ENCODE data around the gene CTRL. TPM values are rescaled to one million over a fixed set of nuclear protein-coding genes. Genes with fewer than 3 reads are reported as not detected.

The CTRL gene
- total and polyA plus RNA-seq, 3 donors from 2014 or later = 0.36 to 1.7 (median 0.62) TPM

- DNase-seq = no peak
- WGBS, 2 donors = 96 to 97% methylated on average over 18 to 19 of the region's 19 CpGs
- Histone ChIP-seq H3K4me1 (peaks cover 13% of the 10 kb centered on the region), H3K9me3 (no peaks in the 10 kb centered on the region), H3K27ac (no peak overlapping the region), H3K4me3 (no peak overlapping the region), H3K36me3 (ENCODE audit: low read depth, missing control alignments) (no peaks in the 10 kb centered on the region), H3K27me3 (no peaks in the 10 kb centered on the region)
- TF ChIP-seq POLR2A (IDR thresholded peaks at IDR 0.05) (no peak), CTCF (IDR thresholded peaks at IDR 0.05) (no peak)
- intact Hi-C loops (cut with DNase I; ENCODE audit: low total_unique reads) = no loop called here
These were observed 45.7 kb downstream of the CTRL start for GRCh38 chr16:67885976-67886375.

- intact Hi-C loops (cut with DNase I; ENCODE audit: low total_unique reads) = no loop called here
- Histone ChIP-seq H3K4me1 (peaks cover 10% of the 10 kb centered on the region), H3K27me3 (no peaks in the 10 kb centered on the region), H3K4me3 (no peak overlapping the region), H3K36me3 (ENCODE audit: low read depth, missing control alignments) (no peaks in the 10 kb centered on the region), H3K9me3 (no peaks in the 10 kb centered on the region), H3K27ac (no peak overlapping the region)
- no peak for DNase-seq
- WGBS, 2 donors = 88 to 95% methylated on average over 1 to 12 of the region's 12 CpGs
- TF ChIP-seq POLR2A (IDR thresholded peaks at IDR 0.05) (no peak), CTCF (IDR thresholded peaks at IDR 0.05) (no peak)
These were observed 46.1 kb downstream of the CTRL start for GRCh38 chr16:67885545-67885944.

DNA sequence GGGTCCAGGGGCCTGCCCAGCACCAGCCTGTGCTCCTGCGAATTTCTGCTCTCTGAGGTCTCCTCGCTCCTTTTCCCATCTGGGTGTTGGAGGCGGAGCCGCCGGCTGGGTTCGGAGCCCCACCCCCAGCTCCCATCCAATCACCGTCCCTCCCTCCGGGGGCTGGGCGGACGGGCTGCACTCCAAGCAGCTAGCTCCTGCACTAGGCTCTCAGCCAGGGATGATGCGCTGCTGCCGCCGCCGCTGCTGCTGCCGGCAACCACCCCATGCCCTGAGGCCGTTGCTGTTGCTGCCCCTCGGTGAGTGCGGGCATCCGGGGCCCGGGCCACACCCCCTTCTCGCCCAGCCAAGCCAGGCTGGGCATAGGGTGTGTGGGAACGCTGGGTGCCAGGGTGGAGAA lies 47.0 kb downstream of the CTRL start, which contains the start of gene NRN1L:
Gene NRN1L, plus strand, starts transcription at position 202 of the 400 bp plus-strand sequence. Its CDS starts 19 bp downstream, at position 221.
- Histone ChIP-seq H3K4me3 (no peak within 1 kb of the TSS), H3K9me3 (no peaks in the 10 kb centered on the region), H3K27me3 (no peaks in the 10 kb centered on the region), H3K36me3 (ENCODE audit: low read depth, missing control alignments) (no peaks in the 10 kb centered on the region), H3K27ac (peak within 1 kb of the TSS in 1 of 2 donors; percentile 10), H3K4me1 (peaks cover 10% of the 10 kb centered on the region)
- peak; percentile 93 for DNase-seq
- intact Hi-C loops (cut with DNase I; ENCODE audit: low total_unique reads) = no loop called here
- TF ChIP-seq POLR2A (IDR thresholded peaks at IDR 0.05) (no peak), CTCF (IDR thresholded peaks at IDR 0.05) (no peak)
- WGBS, 2 donors = 5 to 17% methylated on average over 10 to 18 of the region's 22 CpGs

DNA sequence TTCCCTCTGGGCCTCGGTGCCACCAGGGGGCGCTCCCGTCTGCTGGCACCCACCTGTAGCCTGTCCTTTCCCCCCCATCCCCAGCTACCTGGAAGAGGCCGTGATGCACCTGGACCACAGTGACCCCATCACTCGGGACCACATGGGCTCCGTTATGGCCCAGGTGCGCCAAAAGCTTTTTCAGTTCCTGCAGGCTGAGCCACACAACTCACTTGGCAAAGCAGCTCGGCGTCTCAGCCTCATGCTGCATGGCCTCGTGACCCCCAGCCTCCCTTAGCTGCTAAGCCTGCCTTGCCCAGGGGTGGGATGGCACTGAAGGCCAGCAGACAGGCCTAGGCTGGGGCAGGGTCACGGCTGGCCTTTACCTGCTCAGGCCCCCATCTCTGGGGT lies 47.8 kb downstream of the CTRL start:
- DNase-seq = peak; percentile 52
- Histone ChIP-seq H3K36me3 (ENCODE audit: low read depth, missing control alignments) (no peaks in the 10 kb centered on the region), H3K4me1 (peaks cover 10% of the 10 kb centered on the region), H3K27ac (peak overlapping the region in 1 of 2 donors; percentile 10), H3K9me3 (no peaks in the 10 kb centered on the region), H3K4me3 (no peak overlapping the region), H3K27me3 (no peaks in the 10 kb centered on the region)
- 71 to 79% methylated on average over 9 to 11 of the region's 11 CpGs for WGBS, 2 donors
- intact Hi-C loops (cut with DNase I; ENCODE audit: low total_unique reads) = no loop called here
- TF ChIP-seq CTCF (IDR thresholded peaks at IDR 0.05) = peak; percentile 65 to 81 (median 79)
- no peak for TF ChIP-seq POLR2A (IDR thresholded peaks at IDR 0.05)

- intact Hi-C loops (cut with DNase I; ENCODE audit: low total_unique reads) = no loop called here
- 74 to 81% methylated on average over 5 to 6 of the region's 6 CpGs for WGBS, 2 donors
- no peak for DNase-seq
- Histone ChIP-seq H3K9me3 (no peaks in the 10 kb centered on the region), H3K4me3 (no peak overlapping the region), H3K36me3 (ENCODE audit: low read depth, missing control alignments) (no peaks in the 10 kb centered on the region), H3K27ac (no peak overlapping the region), H3K4me1 (peaks cover 10% of the 10 kb centered on the region), H3K27me3 (no peaks in the 10 kb centered on the region)
- no peak for TF ChIP-seq CTCF (IDR thresholded peaks at IDR 0.05)
- TF ChIP-seq POLR2A (IDR thresholded peaks at IDR 0.05) = no peak
These were observed 48.4 kb downstream of the CTRL start for GRCh38 chr16:67883146-67883871.

All from testis (tissue), 3 donors.